Stimulated activated CD4-positive, alpha-beta T cell treated with anti-CD3 and anti-CD28 coated beads, Interleukin-2, amount 100 ng/mL, for 4 hours (primary cell): ENCODE data around the gene ITCH.
"Not testable (repeated sequence)": the region's sequence is repeated elsewhere in the genome, so short reads cannot be mapped to it uniquely, and the experiment has no call there.

Source experiments
- DNase-seq: peaks from one replicate; pipeline ENCODE4 v3.0.0-alpha.2; 2020; ENCODE audit warnings: low read depth

ITCH gene

DNA sequence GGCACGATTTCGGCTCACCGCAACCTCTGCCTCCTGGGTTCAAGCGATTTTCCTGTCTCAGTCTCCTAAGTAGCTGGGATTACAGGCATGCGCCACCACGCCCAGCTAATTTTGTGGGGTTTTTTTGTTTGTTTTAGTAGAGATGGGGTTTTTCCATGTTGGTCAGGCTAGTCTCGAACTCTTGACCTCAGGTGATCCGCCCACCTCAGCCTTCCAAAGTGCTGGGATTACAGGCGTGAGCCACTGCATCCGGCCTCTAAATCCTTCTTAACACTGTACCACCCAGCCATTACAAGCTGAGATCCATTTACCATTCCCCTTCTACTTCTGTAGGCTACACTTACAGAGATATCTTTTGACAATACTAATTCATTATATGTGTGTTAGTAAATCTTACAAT lies 51.5 kb downstream of the ITCH start:
- not testable (repeated sequence) for DNase-seq

DNA sequence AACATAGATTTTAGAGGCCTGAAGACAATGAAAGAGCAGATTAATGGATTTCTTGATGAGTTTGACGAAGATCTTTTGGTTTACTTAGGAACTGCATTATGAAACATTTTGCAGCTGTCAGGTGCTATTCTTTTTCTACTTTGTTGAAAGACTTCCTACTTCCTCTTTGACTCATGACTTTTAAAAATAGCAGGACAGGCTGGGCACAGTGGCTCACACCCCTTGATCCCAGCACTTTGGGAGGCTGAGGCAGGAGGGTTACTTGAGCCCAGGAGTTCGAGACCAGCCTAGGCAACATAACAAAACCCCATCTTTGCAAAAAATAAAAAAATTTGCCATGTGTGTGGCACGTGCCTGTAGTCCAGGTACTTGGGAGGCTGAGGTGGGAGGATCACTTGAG lies 52.0 kb downstream of the ITCH start:
- DNase-seq: no peak

DNA sequence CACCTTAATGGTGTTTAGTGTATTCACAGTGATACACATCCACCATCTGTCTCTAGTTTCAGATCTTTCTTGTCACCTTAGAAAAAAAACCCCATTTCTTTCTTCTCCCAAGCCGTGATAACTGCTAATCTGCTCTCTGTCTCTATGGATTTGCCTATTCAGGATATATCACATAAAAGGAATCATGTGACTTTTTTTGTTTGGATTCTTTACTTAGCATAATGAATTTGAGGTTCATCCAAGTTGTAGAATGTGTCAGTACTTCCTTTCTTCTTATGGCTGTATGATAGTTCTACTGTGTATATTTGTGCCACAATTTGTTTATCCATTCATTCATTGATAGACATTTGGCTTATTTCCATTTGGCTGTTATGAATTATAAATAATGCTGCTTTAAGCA lies 57.1 kb downstream of the ITCH start:
- no peak for DNase-seq

DNA sequence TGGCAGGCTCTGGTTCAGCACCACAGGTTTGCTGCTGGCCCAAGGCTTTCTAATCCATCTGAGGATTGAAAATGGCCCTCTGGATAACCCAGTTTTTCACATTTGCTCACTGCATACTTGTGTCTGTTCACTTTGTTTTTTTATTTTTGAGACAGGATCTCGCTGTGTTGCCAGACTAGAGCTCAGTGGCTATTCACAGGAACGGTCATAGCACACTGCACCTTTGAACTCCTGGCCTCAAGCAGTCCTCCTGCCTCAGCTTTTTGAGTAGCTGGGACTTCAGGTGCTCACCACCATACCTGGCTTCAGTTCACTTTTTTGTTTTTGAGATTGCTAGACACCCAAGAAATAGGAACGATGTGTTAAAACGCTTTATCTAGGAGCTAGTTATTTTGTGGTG lies 57.9 kb downstream of the ITCH start:
- DNase-seq: no peak

DNA sequence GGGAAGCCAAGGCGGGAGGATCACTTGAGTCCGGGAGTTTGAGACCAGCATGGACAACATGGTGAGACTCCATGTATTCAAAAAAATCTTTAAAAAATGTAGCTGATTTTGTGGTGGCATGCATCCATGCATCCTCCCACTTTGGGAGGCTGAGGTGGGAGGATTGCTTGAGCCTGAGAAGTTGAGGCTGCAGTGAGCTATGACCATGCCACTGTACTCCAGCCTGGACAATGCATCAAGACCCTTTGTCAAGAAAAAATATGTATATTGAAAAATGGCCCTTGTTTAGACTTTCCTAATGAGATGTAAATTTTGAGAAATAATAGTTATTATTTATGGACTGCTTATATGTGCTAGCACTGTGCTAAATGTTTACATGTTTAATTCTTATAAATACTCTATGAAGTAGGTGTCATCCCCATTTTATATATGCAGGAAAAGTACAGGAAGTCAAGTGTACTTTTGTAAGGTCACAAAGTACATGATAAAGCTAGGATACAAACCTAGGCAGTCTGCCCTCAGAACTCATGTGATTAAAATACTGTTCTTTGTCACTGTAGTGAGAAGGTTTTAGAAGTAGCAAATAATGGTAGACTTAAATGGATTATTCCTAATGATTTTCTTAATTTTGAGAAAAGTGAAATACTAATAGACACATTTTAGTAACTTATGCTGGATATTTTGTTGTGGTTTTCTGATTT lies 58.8 kb downstream of the ITCH start:
- DNase-seq: no peak

DNA sequence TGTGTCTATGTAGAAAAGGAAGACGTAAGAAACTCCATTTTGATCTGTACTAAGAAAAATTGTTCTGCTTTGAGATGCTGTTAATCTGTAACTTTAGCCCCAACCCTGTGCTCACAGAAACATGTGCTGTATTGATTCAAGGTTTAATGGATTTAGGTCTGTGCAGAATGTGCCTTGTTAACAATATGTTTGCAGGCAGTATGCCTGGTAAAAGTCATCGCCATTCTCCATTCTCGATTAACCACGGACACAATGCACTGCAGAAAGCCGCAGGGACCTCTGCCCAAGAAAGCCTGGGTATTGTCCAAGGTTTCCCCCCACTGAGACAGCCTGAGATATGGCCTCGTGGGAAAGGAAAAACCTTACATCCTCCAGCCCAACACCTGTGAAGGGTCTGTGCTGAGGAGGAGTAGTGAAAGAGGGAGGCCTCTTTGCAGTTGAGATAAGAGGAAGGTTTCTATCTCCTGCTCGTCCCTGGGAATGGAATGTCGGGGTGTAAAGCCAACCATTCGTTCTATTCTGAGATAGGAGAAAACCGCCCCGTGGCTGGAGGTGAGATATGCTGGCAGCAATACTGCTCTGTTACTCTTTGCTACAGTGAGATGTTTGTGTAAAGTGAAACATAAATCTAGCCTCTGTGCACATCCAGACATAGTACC lies 62.1 kb downstream of the ITCH start:
- not testable (repeated sequence) for DNase-seq

DNA sequence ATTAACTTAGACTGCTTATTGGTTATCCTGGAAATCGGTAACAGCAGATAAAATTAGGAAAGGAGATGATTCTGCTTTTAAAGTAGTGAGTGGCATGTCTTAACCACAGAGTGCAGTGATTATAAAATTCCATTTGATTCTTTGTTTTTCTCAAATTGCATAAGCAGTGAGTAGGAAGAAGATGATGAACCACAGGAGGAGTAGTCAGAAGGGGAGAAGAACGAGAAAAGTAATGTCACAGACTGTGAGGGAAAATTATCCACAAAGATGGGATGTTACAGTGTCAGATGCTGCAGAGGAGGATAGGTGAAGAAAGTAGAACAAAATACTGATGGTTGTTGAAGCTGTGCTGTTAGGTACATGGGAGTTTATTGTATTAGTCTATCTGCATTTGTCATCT lies 63.0 kb downstream of the ITCH start:
- no peak for DNase-seq

DNA sequence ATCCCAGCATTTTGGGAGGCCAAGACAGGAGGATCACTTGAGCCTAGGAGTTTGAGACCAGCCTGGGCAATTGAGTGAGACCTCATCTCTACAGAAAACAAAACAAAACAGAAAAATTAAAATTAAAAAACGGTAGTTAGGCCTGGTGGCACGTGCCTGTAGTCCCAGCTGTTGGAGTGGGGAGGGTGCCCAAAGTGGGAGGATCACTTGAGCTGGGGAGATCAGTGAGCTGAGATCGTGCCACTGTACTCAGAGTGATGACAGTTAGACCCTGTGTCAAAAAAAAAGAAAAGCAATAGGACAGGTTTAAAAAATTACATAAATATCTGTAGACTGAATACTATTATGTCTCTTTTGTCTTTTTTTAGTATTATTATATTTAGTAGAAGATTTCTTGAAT lies 64.3 kb downstream of the ITCH start:
- no peak for DNase-seq

DNA sequence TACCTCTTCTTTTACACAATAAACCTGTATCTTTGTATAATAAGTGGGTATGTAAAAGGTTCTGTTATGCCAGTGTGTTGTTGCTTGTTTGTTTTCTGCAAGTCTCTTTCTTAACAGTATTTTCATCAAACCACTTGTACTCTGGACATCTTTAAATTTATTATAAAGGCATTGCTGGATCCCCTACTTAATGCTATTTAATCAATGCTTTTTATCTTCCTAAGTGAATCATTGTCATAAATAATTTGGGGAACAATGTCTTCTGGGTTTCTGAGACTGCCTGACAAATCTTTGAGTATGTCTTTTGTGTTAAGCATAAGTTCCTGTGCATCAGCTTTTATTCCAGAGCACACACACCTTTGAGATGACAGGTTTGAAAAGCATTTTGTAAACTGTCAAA lies 64.7 kb downstream of the ITCH start:
- DNase-seq: no peak

DNA sequence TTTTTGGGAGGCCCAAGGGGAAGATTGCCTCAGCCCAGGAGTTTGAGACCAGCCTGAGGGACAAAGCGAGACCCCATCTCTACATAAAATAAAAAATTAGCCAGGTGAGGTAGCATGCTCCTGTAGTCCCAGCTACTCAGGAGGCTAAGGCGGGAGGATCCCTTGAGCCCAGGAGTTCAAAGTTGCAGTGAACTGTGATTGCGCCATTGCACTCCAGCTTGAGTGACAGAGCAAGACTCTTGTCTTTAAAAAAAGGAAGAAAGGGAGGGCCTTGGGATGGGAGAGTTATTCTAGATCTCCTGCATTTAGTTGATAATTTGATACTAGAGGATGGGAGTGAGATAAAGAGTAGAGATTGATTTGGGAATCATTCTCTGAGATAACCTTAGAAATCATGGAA lies 68.1 kb downstream of the ITCH start:
- no peak for DNase-seq

DNA sequence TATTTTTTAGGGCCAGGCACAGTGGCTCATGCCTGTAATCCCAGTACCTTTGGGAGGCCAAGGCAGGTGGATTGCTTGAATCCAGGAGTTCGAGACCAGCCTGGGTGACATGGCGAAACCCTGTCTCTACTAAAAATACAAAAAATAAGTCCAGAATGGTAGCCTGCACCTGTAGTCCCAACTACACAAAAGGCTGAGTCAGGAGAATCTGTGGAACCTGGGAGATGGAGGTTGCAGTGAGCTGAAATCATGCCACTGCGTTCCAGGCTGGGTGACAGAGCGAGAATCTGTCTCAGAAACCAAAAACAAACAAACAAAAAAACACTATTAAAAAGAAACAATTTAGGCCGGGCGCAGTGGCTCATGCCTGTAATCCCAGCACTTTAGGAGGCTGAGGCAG lies 69.6 kb downstream of the ITCH start:
- not testable (repeated sequence) for DNase-seq

DNA sequence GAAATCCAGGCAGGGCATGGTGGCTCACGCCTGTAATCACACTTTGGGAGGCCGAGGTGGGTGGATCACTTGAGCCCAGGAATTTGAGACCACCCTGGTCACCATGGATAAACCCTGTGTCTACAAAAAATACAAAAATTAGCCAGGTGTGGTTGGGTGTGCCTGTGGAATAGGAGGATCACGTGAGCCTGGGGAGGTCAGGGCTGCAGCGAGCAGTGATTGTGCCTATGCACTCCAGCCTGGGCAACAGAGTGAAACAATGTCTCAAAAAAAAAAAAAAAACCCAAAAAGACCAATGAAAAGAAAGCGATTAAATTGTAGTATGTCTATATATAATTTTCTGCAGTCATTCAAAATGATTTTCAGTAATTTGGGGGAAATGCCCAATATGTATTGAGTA lies 70.3 kb downstream of the ITCH start:
- DNase-seq: no peak

DNA sequence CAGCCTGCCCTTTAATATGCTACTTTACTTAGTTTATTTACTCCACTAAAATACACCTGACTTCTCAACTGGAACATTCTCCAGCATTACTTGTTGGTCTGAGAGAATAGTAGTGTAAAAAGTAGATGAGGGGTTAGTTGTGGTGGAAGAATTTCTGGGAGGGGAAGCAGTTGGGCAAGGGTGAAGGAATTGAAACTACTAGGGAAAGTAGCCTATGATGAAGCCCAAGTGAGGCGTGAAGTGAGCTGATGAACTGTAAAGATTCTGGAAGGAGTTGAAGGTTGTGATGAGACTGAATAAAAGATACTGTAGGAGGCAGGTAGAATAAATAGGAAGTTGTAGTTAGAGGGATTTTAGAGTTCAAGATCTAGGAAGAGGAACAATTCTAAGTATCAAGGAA lies 72.5 kb downstream of the ITCH start:
- no peak for DNase-seq

DNA sequence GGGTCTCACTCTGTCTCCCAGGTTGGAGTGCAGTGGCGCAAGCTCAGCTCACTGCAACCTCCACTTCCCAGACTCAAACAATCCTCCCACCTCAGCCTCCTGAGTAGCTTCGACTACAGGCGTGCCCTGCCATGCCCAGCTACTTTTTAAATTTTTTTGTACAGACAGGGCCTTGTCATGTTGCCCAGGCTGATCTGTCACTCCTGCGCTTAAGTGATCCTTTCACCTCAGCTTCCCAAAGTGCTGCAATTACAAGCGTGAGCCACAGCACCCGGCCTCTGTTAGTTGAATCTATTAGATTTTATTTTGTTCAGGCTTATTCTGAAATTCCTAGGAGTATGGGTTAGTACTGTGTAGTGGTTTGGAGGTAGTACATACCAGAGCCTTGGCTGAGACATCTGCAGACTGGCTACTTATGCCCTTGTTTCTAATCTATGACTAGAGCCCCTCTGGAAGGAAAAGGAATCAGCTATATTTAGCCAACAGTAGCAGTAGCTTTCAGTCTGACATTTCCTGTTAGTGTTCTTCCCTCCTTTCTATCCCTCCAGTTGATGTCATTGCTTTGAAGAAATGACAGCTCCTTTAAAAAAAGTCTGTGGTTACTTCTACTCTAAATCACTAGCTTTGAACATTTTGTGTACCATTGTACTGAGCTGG lies 74.4 kb downstream of the ITCH start:
- no peak for DNase-seq

DNA sequence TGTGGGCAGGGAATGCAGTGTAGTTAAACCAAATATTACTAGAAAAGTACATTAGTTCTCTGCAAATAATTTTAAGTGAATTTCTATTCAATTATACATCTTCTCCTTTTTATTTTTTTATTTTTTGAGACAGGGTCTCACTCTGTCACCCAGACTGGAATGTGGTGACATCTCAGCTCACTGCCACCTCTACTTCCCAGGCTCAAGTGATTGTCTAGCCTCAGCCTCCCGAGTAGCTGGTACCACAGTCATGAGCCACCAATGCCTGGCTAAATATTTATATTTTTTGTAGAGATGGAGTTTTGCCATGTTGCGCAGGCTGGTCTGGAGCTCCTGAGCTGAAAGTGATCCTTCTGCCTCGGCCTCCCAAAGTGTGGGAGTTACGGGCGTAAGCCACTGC lies 76.1 kb downstream of the ITCH start:
- no peak for DNase-seq

DNA sequence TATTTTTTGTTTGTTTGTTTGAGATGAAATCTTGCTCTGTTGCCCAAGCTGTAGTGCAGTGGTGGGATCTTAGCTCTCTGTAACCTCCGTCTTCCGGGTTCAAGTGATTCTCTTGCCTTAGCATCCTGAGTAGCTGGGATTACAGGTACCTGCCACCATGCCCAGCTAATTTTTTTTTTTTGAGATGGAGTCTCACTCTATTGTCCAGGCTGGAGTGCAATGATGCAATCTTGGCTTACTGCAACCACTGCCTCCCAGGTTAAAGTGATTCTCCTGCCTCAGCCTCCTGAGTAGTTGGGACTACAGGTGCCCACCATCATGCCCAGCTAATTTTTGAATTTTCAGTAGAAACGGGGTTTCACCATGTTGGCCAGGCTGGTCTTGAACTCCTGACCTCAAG lies 78.3 kb downstream of the ITCH start:
- not testable (repeated sequence) for DNase-seq

DNA sequence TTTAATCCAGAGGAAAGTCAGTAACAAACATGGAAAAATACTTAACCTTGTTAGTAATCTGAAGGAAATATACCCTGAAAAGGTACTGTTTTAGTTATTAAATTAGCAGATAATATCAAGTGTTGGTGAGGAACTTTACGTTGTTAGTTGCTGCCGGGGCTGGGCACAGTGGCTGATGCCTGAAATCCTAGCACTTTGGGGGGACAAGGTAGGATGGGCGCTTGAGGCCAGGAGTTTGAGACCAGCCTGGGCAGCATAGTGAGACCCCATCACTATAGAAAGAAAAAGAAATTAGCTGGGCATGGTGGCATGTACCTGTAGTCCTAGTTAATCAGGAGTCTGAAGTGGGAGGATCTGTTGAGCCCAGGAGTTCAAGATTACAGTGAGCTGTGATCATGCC lies 80.5 kb downstream of the ITCH start:
- DNase-seq: no peak

DNA sequence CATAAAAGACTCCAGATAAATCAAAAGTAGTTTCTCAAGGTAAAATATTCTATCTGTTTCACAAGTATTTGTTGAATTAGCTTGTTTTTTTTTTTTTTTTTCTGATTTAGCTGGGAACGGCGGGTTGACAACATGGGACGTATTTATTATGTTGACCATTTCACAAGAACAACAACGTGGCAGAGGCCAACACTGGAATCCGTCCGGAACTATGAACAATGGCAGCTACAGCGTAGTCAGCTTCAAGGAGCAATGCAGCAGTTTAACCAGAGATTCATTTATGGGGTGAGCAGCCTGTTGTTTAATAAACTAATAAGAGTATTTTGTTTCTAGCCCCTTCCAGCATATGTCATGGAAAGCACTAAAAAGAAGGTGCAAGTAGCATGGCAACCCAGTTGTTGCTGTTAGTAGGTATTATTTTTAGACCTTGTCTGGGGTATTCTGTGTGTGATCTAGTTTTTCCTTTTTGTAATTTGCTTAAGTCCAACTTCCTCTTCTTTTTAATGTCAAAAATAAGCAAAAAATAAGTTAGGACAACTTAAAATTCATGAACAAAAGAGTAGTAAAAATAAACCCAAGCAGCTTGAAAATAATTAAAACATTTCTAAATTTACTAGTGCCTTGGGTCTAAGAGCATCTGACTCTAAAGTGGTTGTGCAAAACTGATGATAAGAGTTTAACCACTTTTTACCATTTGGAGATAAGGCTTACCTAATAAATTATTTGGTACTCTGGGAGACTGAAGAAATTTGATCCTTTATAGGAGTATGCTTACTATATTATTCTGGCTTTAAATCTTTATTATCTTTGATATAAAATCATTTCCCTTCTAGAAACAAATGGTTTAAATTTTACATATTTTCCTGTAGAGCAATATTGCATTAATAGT lies 82.3 kb downstream of the ITCH start:
- DNase-seq: no peak

DNA sequence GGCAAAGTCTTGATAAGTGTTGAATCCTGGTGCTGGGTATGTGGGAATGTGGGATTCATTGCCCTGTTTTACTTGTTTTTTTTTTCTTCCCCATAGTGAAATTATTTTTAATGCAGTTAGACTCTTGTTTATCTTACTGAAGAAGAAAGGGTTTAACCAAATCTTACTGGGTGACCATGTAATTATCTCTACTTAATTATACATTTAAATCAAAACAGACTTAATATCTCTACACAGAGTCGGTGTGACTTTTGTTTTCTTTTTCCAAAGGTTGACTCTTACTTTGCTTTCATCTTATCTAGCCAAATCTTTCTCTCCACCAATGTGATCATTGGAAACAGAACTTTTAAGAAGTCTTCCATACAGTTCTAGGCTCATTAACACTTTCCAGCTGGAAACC lies 85.4 kb downstream of the ITCH start:
- DNase-seq: no peak

DNA sequence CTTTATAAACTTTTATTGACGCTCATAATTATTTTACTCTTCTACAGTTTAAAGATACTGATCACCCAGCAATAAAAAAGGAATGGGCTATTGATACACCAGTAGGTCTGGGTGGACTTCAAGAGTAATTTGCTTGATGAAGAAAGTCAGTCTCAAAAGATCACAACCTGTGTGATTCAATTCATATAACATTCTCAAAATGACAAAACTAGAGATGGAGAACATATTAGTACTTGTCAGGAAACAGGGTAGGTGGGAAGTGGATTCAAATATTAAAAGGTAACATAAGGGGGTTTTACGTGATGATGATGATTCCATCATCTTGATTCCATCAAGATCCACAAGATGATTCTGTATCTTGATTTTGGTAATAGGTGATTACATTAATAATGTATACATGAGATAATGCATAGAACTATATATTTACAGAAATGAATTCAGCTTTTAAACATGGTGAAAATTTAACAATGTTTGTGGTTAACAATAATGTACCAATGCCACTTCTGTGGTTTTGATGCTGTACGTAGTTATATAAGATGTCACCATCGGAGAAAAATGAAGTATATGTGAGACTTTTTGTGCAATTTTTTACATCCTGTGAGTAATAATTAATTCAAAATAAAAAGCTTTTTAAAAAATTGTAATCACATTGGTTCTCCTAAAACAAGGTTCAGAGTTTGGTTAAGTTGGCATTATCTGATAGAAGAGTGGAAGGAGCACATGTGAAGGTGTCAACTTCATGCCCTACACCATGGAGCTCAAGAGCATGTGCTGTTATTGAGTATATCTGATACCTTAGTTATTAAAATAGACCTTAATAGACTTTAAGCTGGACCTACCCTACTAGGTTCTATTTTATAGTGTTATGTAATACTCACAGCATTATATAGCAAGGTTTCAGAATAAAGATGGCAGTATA lies 86.9 kb downstream of the ITCH start:
- DNase-seq: no peak

DNA sequence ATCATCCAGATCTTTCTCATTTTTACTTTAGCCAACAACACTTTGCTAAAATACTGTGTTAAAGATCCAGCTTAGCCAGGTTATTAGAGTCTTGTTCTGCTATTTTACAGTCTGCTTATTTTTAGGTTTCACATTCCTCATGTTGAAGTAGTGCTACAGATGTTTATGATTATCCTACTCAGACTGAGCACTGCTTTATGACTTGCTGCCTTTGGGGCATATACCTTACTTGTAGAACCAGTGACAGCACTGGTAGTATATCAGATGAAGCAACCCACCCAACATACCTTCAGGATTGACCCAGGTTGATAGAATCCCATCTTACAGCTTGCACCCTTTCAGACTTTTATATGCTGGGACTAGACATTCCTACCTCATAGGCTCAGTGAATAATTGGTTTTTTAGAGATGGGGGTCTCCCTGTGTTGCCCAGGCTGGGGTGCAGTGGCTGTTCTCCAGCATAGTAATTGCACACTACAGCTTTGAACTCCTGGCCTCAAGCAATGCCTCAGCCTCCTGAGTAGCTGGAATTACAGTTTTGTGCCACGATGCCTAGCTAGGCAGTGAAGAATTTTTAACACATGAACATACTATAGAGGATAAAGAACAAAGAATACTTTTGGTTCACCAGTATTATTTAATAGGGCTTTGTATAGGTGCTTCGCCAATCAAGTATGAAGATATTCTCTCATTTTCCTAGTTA lies 89.4 kb downstream of the ITCH start:
- DNase-seq: no peak
